Loucy (cell line): ENCODE data around the gene TMEM203.

Source experiments
- CTCF ChIP-seq: fragments of 200-600 bp; sonication (generic); conservative IDR thresholded peaks from 2 replicates; pipeline ENCODE4 v1.5.1; 2014; ENCODE audit warnings: mild to moderate bottlenecking, antibody characterized with exemption, low read length
- EZH2phosphoT487 ChIP-seq: fragments of 200-600 bp; IDR thresholded peaks from 2 replicates; pipeline ENCODE4 v1.6.1; 2018; ENCODE audit warnings: antibody characterized with exemption, mild to moderate bottlenecking, moderate library complexity, borderline replicate concordance

- TF ChIP-seq CTCF, result no peak
- TF ChIP-seq EZH2phosphoT487, result no peak
Measured at GRCh38 chr9:137205126-137206069, at the start of gene TMEM203, which contains the start of gene NDOR1.
